CD1c-positive myeloid dendritic cell (primary cell): ENCODE measurements around the gene DMGDH.
A peak's percentile ranks its signal among the peaks of the same experiment; 100 is the strongest.

Source experiments
- DNase-seq: peaks from one replicate; pipeline ENCODE4 v3.0.0-alpha.2; 2016; ENCODE audit errors: extremely low spot score

Gene DMGDH

GRCh38 chr5:79069488-79070349, at the start of gene DMGDH, which contains the start of gene BHMT2:
TSS of gene DMGDH (minus strand) at chr5:79069674. CDS start at chr5:79069620, 54 bp downstream.
TSS of gene BHMT2 (plus strand) at chr5:79069767. CDS start at chr5:79069783, 16 bp downstream.
- no peak for DNase-seq

GRCh38 chr5:79112703-79113058, 43.2 kb upstream of the DMGDH start:
- no peak for DNase-seq

- DNase-seq: no peak
Observed at GRCh38 chr5:79111960-79112702, 42.7 kb upstream of the DMGDH start.

GRCh38 chr5:79111387-79111959, 42.0 kb upstream of the DMGDH start, which contains the start of gene BHMT:
TSS of gene BHMT (plus strand) at chr5:79111809. CDS start at chr5:79111886, 77 bp downstream.
- DNase-seq: no peak

- peak; percentile 62 for DNase-seq
Observed at GRCh38 chr5:79109527-79110492, 40.3 kb upstream of the DMGDH start.

- no peak for DNase-seq
Observed at GRCh38 chr5:79108792-79109191, 39.3 kb upstream of the DMGDH start.

- no peak for DNase-seq
Observed at GRCh38 chr5:79108086-79108485, 38.6 kb upstream of the DMGDH start.

GRCh38 chr5:79107020-79107796, 37.7 kb upstream of the DMGDH start:
- DNase-seq: peak; percentile 78

GRCh38 chr5:79105868-79106267, 36.4 kb upstream of the DMGDH start:
- no peak for DNase-seq

GRCh38 chr5:79093762-79094161, 24.3 kb upstream of the DMGDH start:
- no peak for DNase-seq

GRCh38 chr5:79091064-79091463, 21.6 kb upstream of the DMGDH start:
- DNase-seq: no peak

GRCh38 chr5:79088507-79088906, 19.0 kb upstream of the DMGDH start:
- DNase-seq: no peak

GRCh38 chr5:79086116-79086515, 16.6 kb upstream of the DMGDH start:
- no peak for DNase-seq

- DNase-seq: no peak
Observed at GRCh38 chr5:79081779-79082178, 12.3 kb upstream of the DMGDH start.

- DNase-seq: no peak
Observed at GRCh38 chr5:79080804-79081203, 11.3 kb upstream of the DMGDH start.

GRCh38 chr5:79077680-79078365, 8.3 kb upstream of the DMGDH start:
- DNase-seq: no peak

GRCh38 chr5:79076819-79077218, 7.3 kb upstream of the DMGDH start:
- no peak for DNase-seq

- DNase-seq: no peak
Observed at GRCh38 chr5:79075646-79076426, 6.4 kb upstream of the DMGDH start.

GRCh38 chr5:79074641-79075040, 5.2 kb upstream of the DMGDH start:
- DNase-seq: no peak
